ENCODE results near the gene DCC. TPM values are rescaled to one million over a fixed set of nuclear protein-coding genes. Genes with fewer than 3 reads are reported as not detected.

DCC gene
- total and polyA plus RNA-seq, 2 of the 8 experiments (the other 6 are each of a cell fraction or from before 2014, with no cell fraction given): 0.14 to 1.4 TPM

GRCh38 chr18:53283708-53284107 is 943.7 kb downstream of the DCC start:
- Histone ChIP-seq H2AK5ac (ENCODE audit: low read depth, low read length) (no peak overlapping the region), H3K4me2 (ENCODE audit: insufficient read depth in 1 of 2, low read depth in 2 of 2, low read length in 2 of 2) (no peak overlapping the region), H2BK120ac (replicated peaks; ENCODE audit: low read depth, low read length) (no peak overlapping the region), H3K14ac (ENCODE audit: insufficient read length) (no peak overlapping the region), H2AFZ (ENCODE audit: low read length) (no peak overlapping the region), H4K20me1 (replicated peaks in 1 of 2; ENCODE audit: control insufficient read depth in 1 of 2, insufficient read depth in 2 of 2, low read length in 2 of 2) (no peaks in the 10 kb centered on the region), H3K79me2 (ENCODE audit: control insufficient read depth in 1 of 2, insufficient read depth in 2 of 2, low read length in 2 of 2) (no peaks in the 10 kb centered on the region), H3K4me1 (replicated peaks in 1 of 4; ENCODE audit: control insufficient read depth in 3 of 4, insufficient read depth in 4 of 4, low read length in 3 of 4) (no peaks in the 10 kb centered on the region), H3K27ac (ENCODE audit: low read depth, low read length) (no peak overlapping the region), H2BK12ac (ENCODE audit: low read depth, low read length) (no peak overlapping the region), H2BK15ac (ENCODE audit: low read length) (no peak overlapping the region), H3K27me3 (replicated peaks in 1 of 4; ENCODE audit: control insufficient read depth in 3 of 4, extremely low read depth in 1 of 4, insufficient read depth in 3 of 4, low read length in 3 of 4) (no peaks in the 10 kb centered on the region), H3K79me1 (ENCODE audit: low read depth, low read length) (no peaks in the 10 kb centered on the region), H3K4ac (replicated peaks; ENCODE audit: insufficient read length, low read depth, low read length) (no peak overlapping the region), H3K4me3 (ENCODE audit: extremely low read depth in 1 of 4, insufficient read depth in 2 of 4, low read depth in 3 of 4, low read length in 4 of 4) (no peak overlapping the region), H3K18ac (ENCODE audit: extremely low read depth, low read length) (no peak overlapping the region), H3K23me2 (ENCODE audit: low read depth, low read length) (no peaks in the 10 kb centered on the region; the same call in 1 of the 2 replicates), H4K91ac (replicated peaks; ENCODE audit: insufficient read length, low read length) (no peak overlapping the region), H2BK5ac (ENCODE audit: low read depth, low read length) (no peak overlapping the region), H3K56ac (replicated peaks; ENCODE audit: insufficient read length, low read depth, low read length) (no peak overlapping the region), H3K9ac (replicated peaks in 1 of 4; ENCODE audit: extremely low read depth in 1 of 4, low read depth in 3 of 4, low read length in 3 of 4) (no peak overlapping the region), H2BK20ac (ENCODE audit: low read length) (no peak overlapping the region), H4K5ac (ENCODE audit: insufficient read length, low read depth, low read length) (no peak overlapping the region), H3K23ac (ENCODE audit: insufficient read length) (no peak overlapping the region), H3K9me3 (ENCODE audit: insufficient read depth in 2 of 2, low read depth in 1 of 2, low read length in 1 of 2) (no peaks in the 10 kb centered on the region), H3K36me3 (ENCODE audit: control insufficient read depth in 2 of 4, insufficient read depth in 4 of 4, low read length in 3 of 4) (no peaks in the 10 kb centered on the region), H4K8ac (ENCODE audit: extremely low read depth, insufficient read depth, low read length) (no peak overlapping the region)
- no peak for FAIRE-seq
- WGBS, 2 experiments (ENCODE audit: extremely low coverage in 1 of 2, insufficient coverage in 1 of 2, insufficient read length in 1 of 2, insufficient replicate concordance in 2 of 2, low coverage in 1 of 2, low lambda C conversion rate in 2 of 2, missing lambda C conversion rate in 1 of 2): 90% methylated on average over 2 of the region's 2 CpGs; no CpG with 5 or more reads in 1 of the 2 experiments
- TF ChIP-seq SUZ12 (IDR thresholded peaks at IDR 0.05; ENCODE audit: low read length) (no peak), TBP (IDR thresholded peaks at IDR 0.05; ENCODE audit: low read depth, low read length) (no peak), MAX (IDR thresholded peaks at IDR 0.05) (no peak), SIX5 (IDR thresholded peaks at IDR 0.05; ENCODE audit: low read depth, low read length) (no peak), TAF7 (optimal IDR thresholded peaks at IDR 0.05; ENCODE audit: borderline replicate concordance, low read depth, low read length) (no peak), CREB1 (IDR thresholded peaks at IDR 0.05) (no peak), BACH1 (IDR thresholded peaks at IDR 0.05; ENCODE audit: low read length) (no peak), TEAD4 (IDR thresholded peaks at IDR 0.05; ENCODE audit: low read depth, low read length) (no peak), NANOG (IDR thresholded peaks at IDR 0.05; ENCODE audit: insufficient read depth, low read depth, low read length, poor library complexity, severe bottlenecking) (no peak), E2F6 (IDR thresholded peaks at IDR 0.05) (no peak), SIRT6 (IDR thresholded peaks at IDR 0.05; ENCODE audit: low read length) (no peak), RBBP5 (IDR thresholded peaks at IDR 0.05; ENCODE audit: borderline replicate concordance, low read depth, low read length) (no peak), BRCA1 (IDR thresholded peaks at IDR 0.05; ENCODE audit: low read depth, low read length) (no peak), YY1 (IDR thresholded peaks at IDR 0.05; ENCODE audit: low read depth, low read length) (no peak)
- CTCF ChIA-PET (ENCODE audit: partially characterized antibody): no interaction called here
- DNase-seq (ENCODE audit: low read depth in 1 of 2, low spot score in 2 of 2): no peak
- POLR2A ChIA-PET (ENCODE audit: partially characterized antibody): no interaction called here

Data from H1 (cell line).